GM12878 (cell line): ENCODE measurements around the gene PLXNB3. TPM values are rescaled to one million over a fixed set of nuclear protein-coding genes. Genes with fewer than 3 reads are reported as not detected.

Experiments
- ATAC-seq: fragments of 200-7000 bp; cut with Tn5 transposase; 3 replicates; pipeline ENCODE4 v1.9.1; 2020; ENCODE audit warnings: mild to moderate bottlenecking, moderate library complexity
- BruUV-seq: library from RNA; stranded (reverse); fragments of 400-500 nt; replicated peaks from 2 replicates; lab custom pipeline; 2021; lab: Mats Ljungman, UMichigan
- CTCF ChIA-PET: fragments of 300-600 bp; sonication (Branson Sonifier 250); formaldehyde crosslinking; extraction: SDS; loops from one replicate; lab custom pipeline; 2021; ENCODE audit warnings: inconsistent platforms; lab: Yijun Ruan, JAX
- POLR2A ChIA-PET: fragments of 350-600 bp; formaldehyde crosslinking; extraction: SDS; loops from one replicate; lab custom pipeline; 2021; ENCODE audit warnings: inconsistent platforms; lab: Charles Lee
- RAD21 ChIA-PET: fragments of 300-600 bp; sonication (Branson Sonifier 250); formaldehyde crosslinking; loops from one replicate; lab custom pipeline; 2023; ENCODE audit warnings: antibody characterized with exemption; ENCODE audit not compliant: unreplicated experiment; lab: Charles Lee
- SMC1A ChIA-PET: fragments of 300-600 bp; sonication (Branson Sonifier 250); formaldehyde crosslinking; loops from one replicate; lab custom pipeline; 2023; ENCODE audit not compliant: unreplicated experiment, uncharacterized antibody; lab: Charles Lee
- DNase-seq: peaks from one replicate; pipeline ENCODE4 v3.0.0-alpha.2; 2011; ENCODE audit warnings: low read depth, low spot score
- FAIRE-seq: peaks from 3 replicates; lab custom pipeline; 2011; peaks lifted over from hg19 to GRCh38; lab: Jason Lieb, UNC
- H2AFZ ChIP-seq: 2 replicates; pipeline ENCODE4 v1.6.0; 2011; ENCODE audit warnings: low read depth, low read length, control low read depth; ENCODE audit not compliant: control insufficient read depth
- H3K27ac ChIP-seq: 2 replicates; pipeline ENCODE4 v1.5.1; 2011; ENCODE audit warnings: control low read depth; ENCODE audit not compliant: control insufficient read depth, insufficient read depth
- H3K27me3 ChIP-seq, 2 experiments: replicated peaks in 1 of 2; 2 replicates each; pipeline versions ENCODE4 v1.6.0 to v1.6.1; 2011; ENCODE audit warnings: low read length in 1 of 2; ENCODE audit not compliant: control insufficient read depth in 2 of 2, insufficient read depth in 2 of 2
- H3K36me3 ChIP-seq, 2 experiments: 2 replicates each; pipeline ENCODE4 v1.5.1; 2011; ENCODE audit warnings: low read length in 1 of 2; ENCODE audit not compliant: control insufficient read depth in 2 of 2, insufficient read depth in 2 of 2
- H3K4me1 ChIP-seq: 2 replicates; pipeline ENCODE4 v1.6.1; 2011; ENCODE audit warnings: mild to moderate bottlenecking, low read length, moderate library complexity, mixed read lengths; ENCODE audit not compliant: control insufficient read depth, insufficient read depth
- H3K4me2 ChIP-seq: 2 replicates; pipeline ENCODE4 v1.6.0; 2011; ENCODE audit warnings: control low read depth; ENCODE audit not compliant: control insufficient read depth, insufficient read depth
- H3K4me3 ChIP-seq: fragments of 200-600 bp; sonication (generic); 2 replicates; pipeline ENCODE4 v1.5.1; 2016
- H3K79me2 ChIP-seq: 2 replicates; pipeline ENCODE4 v1.6.0; 2011; ENCODE audit warnings: low read length; ENCODE audit not compliant: control insufficient read depth, insufficient read depth
- H3K9ac ChIP-seq: 2 replicates; pipeline ENCODE4 v1.8.0; 2011; ENCODE audit warnings: low read length, control low read depth, mixed read lengths; ENCODE audit not compliant: control insufficient read depth, insufficient read depth
- H3K9me3 ChIP-seq: replicated peaks from 3 replicates; pipeline ENCODE4 v1.5.1; 2011; ENCODE audit warnings: mild to moderate bottlenecking, low read length; ENCODE audit not compliant: control insufficient read depth, insufficient read depth
- H4K20me1 ChIP-seq: 2 replicates; pipeline ENCODE4 v1.6.0; 2011; ENCODE audit not compliant: control insufficient read depth, insufficient read depth
- DPF2 ChIP-seq: fragments of 450-650 bp; IDR thresholded peaks from 2 replicates; pipeline ENCODE4 v1.6.1; 2017; ENCODE audit warnings: mild to moderate bottlenecking
- EED ChIP-seq: sonication (generic); IDR thresholded peaks from 2 replicates; pipeline ENCODE4 v1.6.1; 2016; ENCODE audit warnings: antibody characterized with exemption, low read depth
- HDAC6 ChIP-seq: fragments of 200-600 bp; sonication (generic); IDR thresholded peaks from one replicate; pipeline ENCODE4 v1.8.0; 2017; ENCODE audit warnings: antibody characterized with exemption; ENCODE audit not compliant: unreplicated experiment
- HDGF ChIP-seq: fragments of 450-650 bp; IDR thresholded peaks from 2 replicates; pipeline ENCODE4 v1.6.1; 2016; ENCODE audit warnings: antibody characterized with exemption
- KLF5 ChIP-seq: fragments of 450-650 bp; IDR thresholded peaks from 2 replicates; pipeline ENCODE4 v1.6.1; 2014; ENCODE audit warnings: mild to moderate bottlenecking; ENCODE audit not compliant: partially characterized antibody
- LARP7 ChIP-seq: fragments of 450-650 bp; IDR thresholded peaks from 2 replicates; pipeline ENCODE4 v1.6.1; 2017; ENCODE audit warnings: mild to moderate bottlenecking
- MXI1 ChIP-seq: fragments of 150-350 bp; IDR thresholded peaks from 2 replicates; pipeline ENCODE4 v1.6.1; 2011; ENCODE audit warnings: low read depth, mild to moderate bottlenecking, inconsistent platforms, low read length, improper control_type of control experiment
- MYB ChIP-seq: fragments of 150-350 bp; IDR thresholded peaks from 2 replicates; pipeline ENCODE4 v1.6.1; 2014; ENCODE audit warnings: mild to moderate bottlenecking, low read depth, low read length, borderline replicate concordance
- NFXL1 ChIP-seq: fragments of 450-650 bp; IDR thresholded peaks from 2 replicates; pipeline ENCODE4 v1.6.1; 2017; ENCODE audit warnings: antibody characterized with exemption, mild to moderate bottlenecking, borderline replicate concordance
- NFYA ChIP-seq: IDR thresholded peaks from 2 replicates; pipeline ENCODE4 v1.6.1; 2011; ENCODE audit warnings: low read depth, mild to moderate bottlenecking, low read length, improper control_type of control experiment, borderline replicate concordance
- SP1 ChIP-seq: IDR thresholded peaks from one replicate; pipeline ENCODE4 v1.6.1; 2011; ENCODE audit warnings: low read depth, low read length
- SREBF1 ChIP-seq: IDR thresholded peaks from 2 replicates; pipeline ENCODE4 v1.6.1; 2012; ENCODE audit warnings: mild to moderate bottlenecking, low read length
- TCF12 ChIP-seq: IDR thresholded peaks from 2 replicates; pipeline ENCODE4 v1.6.1; 2011; ENCODE audit warnings: low read depth, mild to moderate bottlenecking, low read length
- ZNF274 ChIP-seq: IDR thresholded peaks from one replicate; pipeline ENCODE4 v1.8.0; 2011; ENCODE audit not compliant: insufficient read length, insufficient read depth
- WGBS: methylation state at CpG from one replicate; pipeline ENCODE4 v1.1.6; 2016; ENCODE audit warnings: low lambda C conversion rate; ENCODE audit not compliant: insufficient replicate concordance, insufficient coverage; ENCODE audit errors: missing lambda C conversion rate; 5-methylcytosine and 5-hydroxymethylcytosine counted together
- in situ Hi-C: fragments of 300-500 bp; cut with MboI; formaldehyde crosslinking; loops from 9 replicates; pipeline ENCODE4 v1.14.3; 2018; ENCODE audit warnings: mixed read lengths
- intact Hi-C: fragments of 100-400 bp; cut with micrococcal nuclease; formaldehyde crosslinking; loops from one replicate; pipeline ENCODE4 v1.14.2; 2022; ENCODE audit not compliant: unreplicated experiment
- polyA plus RNA-seq, 11 experiments: library from polyadenylated mRNA; depleted of rRNA in 4 of 11; unstranded in 6 of 11; stranded (reverse) in 5 of 11; fragments of >200 nt; fragmentation: Nextera tagmentation in 4 of 11; fragmentation: Illumina TruSeq in 1 of 11; extraction: Ambion mirVana in 4 of 11; extraction: Trizol in 1 of 11; gene quantifications; 1 replicate in 1 of 11; 2 replicates in 10 of 11; pipeline versions ENCODE4 v1.2.1 to v1.2.3, GENCODE V29; 2011 to 2016; ENCODE audit warnings: inconsistent platforms in 2 of 11, missing spikeins in 2 of 11, low read depth in 1 of 11
- total RNA-seq, 4 experiments: library from RNA; depleted of rRNA in 3 of 4; stranded (reverse); fragments of >200 nt in 3 of 4; fragmentation: Illumina TruSeq in 1 of 4; extraction: Trizol in 1 of 4; gene quantifications; 2 replicates each; pipeline versions ENCODE4 v1.2.1 to v1.2.3, GENCODE V29; 2013 to 2021
- TF ChIP-seq, protein P1 (sequence below): fragments of 450-650 bp; IDR thresholded peaks from 2 replicates; pipeline ENCODE4 v1.6.1; 2017; ENCODE audit warnings: mild to moderate bottlenecking, moderate library complexity
- TF ChIP-seq, protein P2 (sequence below): fragments of 450-650 bp; IDR thresholded peaks from 2 replicates; pipeline ENCODE4 v1.6.1; 2014; ENCODE audit warnings: mild to moderate bottlenecking
- TF ChIP-seq, protein P3 (sequence below): IDR thresholded peaks from 2 replicates; pipeline ENCODE4 v1.6.1; 2011; ENCODE audit warnings: low read depth, low read length, improper control_type of control experiment, borderline replicate concordance

PLXNB3 gene
- total and polyA plus RNA-seq, 10 of the 15 experiments (the other 5 are each of a cell fraction or from before 2014, with no cell fraction given): 0.06 to 0.68 (median 0.19) TPM; not detected in 4

DNA sequence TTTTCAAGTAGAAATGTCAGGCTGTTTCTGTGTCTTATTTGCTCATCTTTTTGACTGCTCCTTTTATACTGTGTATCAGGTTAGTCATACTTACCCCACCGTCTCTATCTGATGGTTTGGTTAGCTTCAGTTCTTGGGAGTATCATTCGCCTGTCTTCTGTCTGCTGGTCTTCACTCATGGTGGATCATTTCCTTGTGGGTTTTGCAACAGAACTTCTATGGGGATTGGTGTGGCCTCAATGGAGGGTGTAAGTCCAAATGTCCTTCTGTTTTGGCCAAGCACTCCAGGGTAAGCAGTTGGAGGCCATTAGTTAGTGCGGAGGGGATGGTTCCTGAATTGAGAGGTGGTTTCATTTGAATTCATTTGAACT, 32.2 kb upstream of the PLXNB3 start:
- H3K4me2 ChIP-seq: no peak overlapping the region
- no peak for FAIRE-seq
- POLR2A ChIA-PET: no interaction called here

More for the DNA sequence above, 32.2 kb upstream of the PLXNB3 start:
- Histone ChIP-seq H3K27ac (no peak overlapping the region; the same call in 1 of the 2 replicates), H3K4me1 (peaks cover 15% of the 10 kb centered on the region), H2AFZ (no peak overlapping the region), H3K27me3 (no peaks in the 10 kb centered on the region), H3K36me3 (no peaks in the 10 kb centered on the region), H3K79me2 (no peaks in the 10 kb centered on the region), H3K9me3 (peaks cover 2% of the 10 kb centered on the region; the same call in 1 of the 3 replicates), H3K4me3 (no peak overlapping the region), H3K9ac (no peak overlapping the region), H4K20me1 (no peaks in the 10 kb centered on the region)
- 80% methylated on average over 3 of the region's 3 CpGs for WGBS
- no peak for TF ChIP-seq EED
- no peak for TF ChIP-seq HDGF
- TF ChIP-seq, protein P1, sequence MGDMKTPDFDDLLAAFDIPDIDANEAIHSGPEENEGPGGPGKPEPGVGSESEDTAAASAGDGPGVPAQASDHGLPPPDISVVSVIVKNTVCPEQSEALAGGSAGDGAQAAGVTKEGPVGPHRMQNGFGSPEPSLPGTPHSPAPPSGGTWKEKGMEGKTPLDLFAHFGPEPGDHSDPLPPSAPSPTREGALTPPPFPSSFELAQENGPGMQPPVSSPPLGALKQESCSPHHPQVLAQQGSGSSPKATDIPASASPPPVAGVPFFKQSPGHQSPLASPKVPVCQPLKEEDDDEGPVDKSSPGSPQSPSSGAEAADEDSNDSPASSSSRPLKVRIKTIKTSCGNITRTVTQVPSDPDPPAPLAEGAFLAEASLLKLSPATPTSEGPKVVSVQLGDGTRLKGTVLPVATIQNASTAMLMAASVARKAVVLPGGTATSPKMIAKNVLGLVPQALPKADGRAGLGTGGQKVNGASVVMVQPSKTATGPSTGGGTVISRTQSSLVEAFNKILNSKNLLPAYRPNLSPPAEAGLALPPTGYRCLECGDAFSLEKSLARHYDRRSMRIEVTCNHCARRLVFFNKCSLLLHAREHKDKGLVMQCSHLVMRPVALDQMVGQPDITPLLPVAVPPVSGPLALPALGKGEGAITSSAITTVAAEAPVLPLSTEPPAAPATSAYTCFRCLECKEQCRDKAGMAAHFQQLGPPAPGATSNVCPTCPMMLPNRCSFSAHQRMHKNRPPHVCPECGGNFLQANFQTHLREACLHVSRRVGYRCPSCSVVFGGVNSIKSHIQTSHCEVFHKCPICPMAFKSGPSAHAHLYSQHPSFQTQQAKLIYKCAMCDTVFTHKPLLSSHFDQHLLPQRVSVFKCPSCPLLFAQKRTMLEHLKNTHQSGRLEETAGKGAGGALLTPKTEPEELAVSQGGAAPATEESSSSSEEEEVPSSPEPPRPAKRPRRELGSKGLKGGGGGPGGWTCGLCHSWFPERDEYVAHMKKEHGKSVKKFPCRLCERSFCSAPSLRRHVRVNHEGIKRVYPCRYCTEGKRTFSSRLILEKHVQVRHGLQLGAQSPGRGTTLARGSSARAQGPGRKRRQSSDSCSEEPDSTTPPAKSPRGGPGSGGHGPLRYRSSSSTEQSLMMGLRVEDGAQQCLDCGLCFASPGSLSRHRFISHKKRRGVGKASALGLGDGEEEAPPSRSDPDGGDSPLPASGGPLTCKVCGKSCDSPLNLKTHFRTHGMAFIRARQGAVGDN: no peak
- TF ChIP-seq TCF12: no peak
- TF ChIP-seq KLF5: no peak
- no peak for TF ChIP-seq LARP7
- TF ChIP-seq ZNF274: no peak
- no peak for TF ChIP-seq DPF2
- TF ChIP-seq, protein P2, sequence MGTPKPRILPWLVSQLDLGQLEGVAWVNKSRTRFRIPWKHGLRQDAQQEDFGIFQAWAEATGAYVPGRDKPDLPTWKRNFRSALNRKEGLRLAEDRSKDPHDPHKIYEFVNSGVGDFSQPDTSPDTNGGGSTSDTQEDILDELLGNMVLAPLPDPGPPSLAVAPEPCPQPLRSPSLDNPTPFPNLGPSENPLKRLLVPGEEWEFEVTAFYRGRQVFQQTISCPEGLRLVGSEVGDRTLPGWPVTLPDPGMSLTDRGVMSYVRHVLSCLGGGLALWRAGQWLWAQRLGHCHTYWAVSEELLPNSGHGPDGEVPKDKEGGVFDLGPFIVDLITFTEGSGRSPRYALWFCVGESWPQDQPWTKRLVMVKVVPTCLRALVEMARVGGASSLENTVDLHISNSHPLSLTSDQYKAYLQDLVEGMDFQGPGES: no peak
- TF ChIP-seq NFYA: no peak
- no peak for TF ChIP-seq SREBF1
- TF ChIP-seq MYB: no peak
- TF ChIP-seq, protein P3, sequence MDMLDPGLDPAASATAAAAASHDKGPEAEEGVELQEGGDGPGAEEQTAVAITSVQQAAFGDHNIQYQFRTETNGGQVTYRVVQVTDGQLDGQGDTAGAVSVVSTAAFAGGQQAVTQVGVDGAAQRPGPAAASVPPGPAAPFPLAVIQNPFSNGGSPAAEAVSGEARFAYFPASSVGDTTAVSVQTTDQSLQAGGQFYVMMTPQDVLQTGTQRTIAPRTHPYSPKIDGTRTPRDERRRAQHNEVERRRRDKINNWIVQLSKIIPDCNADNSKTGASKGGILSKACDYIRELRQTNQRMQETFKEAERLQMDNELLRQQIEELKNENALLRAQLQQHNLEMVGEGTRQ: no peak
- TF ChIP-seq NFXL1: no peak
- no peak for TF ChIP-seq HDAC6
- no peak for TF ChIP-seq MXI1
- no peak for TF ChIP-seq SP1
- ChIA-PET RAD21 (no interaction called here), SMC1A (no interaction called here), CTCF (no interaction called here)
- DNase-seq (no peak), ATAC-seq (no peak)
- in situ Hi-C loops: loop anchor here (10.0 kb wide), 2 partner anchors 53 to 57 kb away; partner anchors contain the start of genes PNCK and SRPK3
- intact Hi-C loops: no loop called here
- no TSS peak for BruUV-seq
